Mesenchymal stem cell (in vitro differentiated cells and primary cell): ENCODE data around the gene EMC8.

Experiments used
- DNase-seq: peaks from one replicate; pipeline ENCODE4 v3.0.0-alpha.2; 2013
- H2AFZ ChIP-seq: one replicate; pipeline ENCODE4 v1.6.1; 2013; ENCODE audit warnings: low read depth, mild to moderate bottlenecking, control low read depth, inconsistent platforms, low read length, moderate library complexity
- H2AK5ac ChIP-seq: 2 replicates; pipeline ENCODE4 v1.6.1; 2013; ENCODE audit warnings: low read length, moderate library complexity, mild to moderate bottlenecking, inconsistent platforms; ENCODE audit not compliant: severe bottlenecking
- H2BK120ac ChIP-seq: one replicate; pipeline ENCODE4 v1.6.1; 2013; ENCODE audit warnings: low read depth, mild to moderate bottlenecking, inconsistent platforms, low read length, moderate library complexity
- H2BK12ac ChIP-seq, 2 experiments: one replicate each; pipeline ENCODE4 v1.6.1; 2013; ENCODE audit warnings: inconsistent platforms in 2 of 2, low read length in 2 of 2, mild to moderate bottlenecking in 2 of 2, moderate library complexity in 2 of 2, control low read depth in 1 of 2
- H2BK15ac ChIP-seq: one replicate; pipeline ENCODE4 v1.6.1; 2013; ENCODE audit warnings: mild to moderate bottlenecking, low read depth, inconsistent platforms; ENCODE audit not compliant: poor library complexity, severe bottlenecking
- H2BK5ac ChIP-seq: 2 replicates; pipeline ENCODE4 v1.6.1; 2013; ENCODE audit warnings: low read depth, mild to moderate bottlenecking, low read length, control low read depth, inconsistent platforms; ENCODE audit not compliant: poor library complexity, severe bottlenecking
- H3K14ac ChIP-seq, 2 experiments: one replicate each; pipeline ENCODE4 v1.6.1; 2013; ENCODE audit warnings: inconsistent platforms in 2 of 2, low read length in 2 of 2, control low read depth in 1 of 2, mild to moderate bottlenecking in 1 of 2, moderate library complexity in 1 of 2
- H3K18ac ChIP-seq, 2 experiments: one replicate each; pipeline ENCODE4 v1.6.1; 2013; ENCODE audit warnings: inconsistent platforms in 2 of 2, low read length in 2 of 2, control low read depth in 1 of 2, low read depth in 1 of 2, mild to moderate bottlenecking in 1 of 2
- H3K23ac ChIP-seq, 2 experiments: one replicate each; pipeline ENCODE4 v1.6.1; 2013; ENCODE audit warnings: inconsistent platforms in 2 of 2, low read length in 2 of 2, mild to moderate bottlenecking in 2 of 2, moderate library complexity in 2 of 2, control low read depth in 1 of 2
- H3K27ac ChIP-seq: 2 replicates; pipeline ENCODE4 v1.5.1; 2013; ENCODE audit warnings: mild to moderate bottlenecking, moderate library complexity, low read length, control low read depth, inconsistent platforms; ENCODE audit not compliant: poor library complexity, severe bottlenecking
- H3K27me3 ChIP-seq, 2 experiments: 2 replicates each; pipeline versions ENCODE4 v1.6.1 to v1.7.0; 2013; ENCODE audit warnings: low read length in 2 of 2, mild to moderate bottlenecking in 2 of 2, moderate library complexity in 2 of 2, control low read depth in 1 of 2, inconsistent platforms in 1 of 2; ENCODE audit not compliant: control insufficient read depth in 1 of 2, insufficient read depth in 1 of 2
- H3K36me3 ChIP-seq, 2 experiments: 2 replicates each; pipeline versions ENCODE4 v1.6.1 to v1.7.0; 2013; ENCODE audit warnings: low read length in 2 of 2, control low read depth in 1 of 2, inconsistent platforms in 1 of 2, low read depth in 1 of 2, mild to moderate bottlenecking in 1 of 2; ENCODE audit not compliant: insufficient read depth in 2 of 2, control insufficient read depth in 1 of 2
- H3K4ac ChIP-seq, 2 experiments: one replicate each; pipeline ENCODE4 v1.6.1; 2013; ENCODE audit warnings: inconsistent platforms in 2 of 2, low read length in 2 of 2, mild to moderate bottlenecking in 2 of 2, moderate library complexity in 2 of 2, control low read depth in 1 of 2, low read depth in 1 of 2
- H3K4me1 ChIP-seq: 2 replicates; pipeline ENCODE4 v1.6.1; 2013; ENCODE audit warnings: low read depth, low read length, control low read depth; ENCODE audit not compliant: control insufficient read depth, insufficient read depth
- H3K4me2 ChIP-seq: 2 replicates; pipeline ENCODE4 v1.6.1; 2013; ENCODE audit warnings: low read length, mild to moderate bottlenecking, inconsistent platforms; ENCODE audit not compliant: poor library complexity, severe bottlenecking
- H3K4me3 ChIP-seq, 2 experiments: 2 replicates each; pipeline versions ENCODE4 v1.5.1 to v1.7.0; 2013; ENCODE audit warnings: low read length in 2 of 2, mild to moderate bottlenecking in 2 of 2, control low read depth in 1 of 2, low read depth in 1 of 2; ENCODE audit not compliant: insufficient read depth in 1 of 2
- H3K79me1 ChIP-seq: replicated peaks from 2 replicates; pipeline ENCODE4 v1.6.1; 2013; ENCODE audit warnings: mild to moderate bottlenecking, control low read depth, low read length, inconsistent platforms; ENCODE audit not compliant: poor library complexity, severe bottlenecking
- H3K9ac ChIP-seq: 2 replicates; pipeline ENCODE4 v1.7.0; 2013; ENCODE audit warnings: mild to moderate bottlenecking, low read length, moderate library complexity
- H3K9me3 ChIP-seq: 2 replicates; pipeline ENCODE4 v1.7.0; 2013; ENCODE audit warnings: mild to moderate bottlenecking, low read length; ENCODE audit not compliant: control insufficient read depth
- H4K8ac ChIP-seq: one replicate; pipeline ENCODE4 v1.6.1; 2013; ENCODE audit warnings: inconsistent platforms, mild to moderate bottlenecking, low read length, moderate library complexity
- H4K91ac ChIP-seq: one replicate; pipeline ENCODE4 v1.6.1; 2013; ENCODE audit warnings: mild to moderate bottlenecking, low read length, inconsistent platforms
- WGBS: methylation state at CpG from one replicate; pipeline ENCODE4 v1.1.7; 2013; ENCODE audit warnings: mixed read lengths; 5-methylcytosine and 5-hydroxymethylcytosine counted together

Gene EMC8

DNA sequence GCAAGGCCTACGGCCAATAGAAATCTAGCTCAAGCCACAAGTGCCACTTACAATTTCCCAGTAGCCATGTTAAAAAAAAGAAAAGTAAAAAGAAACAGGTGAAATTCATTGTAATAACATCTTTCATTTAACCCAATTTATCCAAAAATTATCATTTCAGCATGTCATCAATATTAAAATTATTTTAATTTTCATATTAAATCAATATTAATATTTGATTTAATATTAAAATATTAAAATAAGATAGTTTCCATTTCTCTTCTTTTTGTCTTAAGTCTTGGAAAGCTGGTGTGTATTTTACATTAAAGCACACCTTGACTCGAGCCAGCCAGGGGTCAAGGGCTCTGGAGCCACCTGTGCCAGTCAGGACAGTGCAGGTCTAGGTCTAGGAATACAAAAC is 35.7 kb downstream of the EMC8 start:
- Histone ChIP-seq H3K9me3 (no peaks in the 10 kb centered on the region), H3K14ac (no peak overlapping the region), H2AK5ac (no peak overlapping the region), H3K4me1 (peaks cover 18% of the 10 kb centered on the region), H3K36me3 (no peaks in the 10 kb centered on the region), H2BK15ac (peak overlapping the region; percentile 38), H3K27ac (no peak overlapping the region), H3K18ac (no peak overlapping the region), H3K4me2 (no peak overlapping the region), H2AFZ (no peak overlapping the region), H2BK12ac (no peak overlapping the region), H3K4me3 (no peak overlapping the region), H2BK120ac (no peak overlapping the region), H3K9ac (no peak overlapping the region), H4K91ac (no peak overlapping the region), H3K23ac (no peak overlapping the region), H3K4ac (no peak overlapping the region), H2BK5ac (no peak overlapping the region), H3K79me1 (no peaks in the 10 kb centered on the region), H4K8ac (no peak overlapping the region), H3K27me3 (peaks cover 26 to 32% of the 10 kb centered on the region in 2 experiments)
- DNase-seq, result no peak
- WGBS, result 100% methylated on average over 2 of the region's 2 CpGs

DNA sequence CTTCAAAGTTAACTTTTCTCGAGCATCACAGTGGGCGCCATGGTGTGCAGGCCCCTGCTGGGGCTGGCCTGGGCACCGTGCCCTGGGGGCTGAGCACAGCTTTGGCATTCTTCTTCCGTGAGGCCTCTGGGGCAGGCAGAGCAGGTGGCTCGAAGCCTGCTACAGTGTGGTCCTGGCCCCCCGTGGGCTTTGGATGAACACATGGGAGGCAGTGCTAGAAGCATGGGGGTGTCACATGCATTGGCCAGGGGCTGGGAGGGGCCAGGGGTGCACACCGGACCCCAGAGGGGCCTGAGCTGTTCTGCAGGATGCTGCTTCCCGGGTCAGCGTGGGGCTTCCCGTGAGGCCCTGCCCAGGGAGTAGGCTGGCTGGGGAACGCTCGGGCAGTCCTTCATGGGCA is 36.4 kb downstream of the EMC8 start:
- WGBS, result 90% methylated on average over 11 of the region's 12 CpGs
- Histone ChIP-seq H3K9ac (no peak overlapping the region), H3K14ac (no peak overlapping the region), H3K36me3 (no peaks in the 10 kb centered on the region), H3K4me3 (no peak overlapping the region), H4K91ac (no peak overlapping the region), H3K4me1 (peaks cover 16% of the 10 kb centered on the region), H2BK15ac (no peak overlapping the region), H2BK12ac (no peak overlapping the region), H3K4me2 (no peak overlapping the region), H3K27me3 (peaks cover 26 to 32% of the 10 kb centered on the region in 2 experiments), H4K8ac (no peak overlapping the region), H3K4ac (no peak overlapping the region), H2AFZ (no peak overlapping the region), H3K79me1 (no peaks in the 10 kb centered on the region), H3K23ac (no peak overlapping the region), H2BK120ac (no peak overlapping the region), H3K9me3 (no peaks in the 10 kb centered on the region), H3K18ac (no peak overlapping the region), H2AK5ac (no peak overlapping the region), H2BK5ac (no peak overlapping the region), H3K27ac (no peak overlapping the region)
- DNase-seq, result no peak

DNA sequence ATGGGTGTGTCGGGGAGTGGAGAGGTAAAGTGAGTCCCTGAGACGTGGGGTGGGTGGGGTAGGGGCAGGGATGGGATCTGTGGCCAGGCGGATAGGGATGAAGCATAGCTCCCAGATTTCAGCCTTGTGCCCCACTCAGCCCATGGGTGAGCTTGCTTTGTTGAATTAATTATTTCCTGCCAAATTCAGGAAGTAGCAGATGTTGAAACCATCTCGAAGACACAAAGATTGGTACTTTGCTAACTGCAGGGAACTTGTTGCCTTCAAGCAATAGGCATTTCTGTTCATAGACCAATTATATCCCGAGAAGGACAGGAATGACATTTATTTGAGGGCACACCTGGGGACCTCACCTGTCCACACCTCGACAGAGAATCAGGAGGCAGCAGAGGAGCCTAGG is 37.5 kb downstream of the EMC8 start:
- no peak overlapping the region for H3K4me2 ChIP-seq
- WGBS, result 92% methylated on average over 6 of the region's 6 CpGs

DNA sequence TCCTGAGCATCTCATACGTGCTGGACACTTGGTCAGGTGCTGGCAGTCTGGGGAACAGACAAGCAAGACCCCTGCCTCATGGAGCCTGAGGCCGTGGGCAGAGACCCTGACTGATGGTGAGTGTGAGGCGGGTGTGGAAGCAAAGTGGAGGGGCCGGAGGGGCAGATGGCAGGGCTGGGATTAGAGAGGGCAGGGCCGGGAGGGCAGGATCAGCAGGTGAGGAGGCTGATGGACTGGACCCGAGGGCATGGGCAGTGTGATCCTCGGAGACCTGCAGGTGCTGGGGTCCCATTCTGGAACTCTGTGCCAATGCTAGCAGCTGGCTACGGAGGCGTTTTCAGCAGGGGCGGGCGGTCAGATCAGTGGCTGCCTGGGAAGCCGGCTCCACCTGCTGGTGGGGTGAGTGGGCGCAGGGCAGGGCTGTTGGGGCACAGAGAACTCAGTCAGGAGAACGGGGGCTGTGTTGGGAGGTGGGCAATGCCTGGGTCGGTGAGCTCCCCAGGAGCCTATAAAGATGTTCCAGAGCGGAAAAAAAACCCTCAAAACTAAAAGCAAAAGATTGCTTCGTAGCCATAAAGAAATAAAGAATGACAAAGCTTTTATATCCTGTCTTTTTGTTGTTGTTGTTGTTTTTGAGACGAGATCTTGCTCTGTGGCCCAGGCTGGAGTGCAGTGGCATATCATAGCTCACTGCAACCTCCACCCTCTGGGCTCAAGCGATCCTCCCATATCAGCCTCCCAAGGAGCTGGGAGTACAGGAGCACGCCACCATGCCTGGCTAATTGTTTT is 39.5 kb downstream of the EMC8 start:
- Histone ChIP-seq H3K9me3 (no peaks in the 10 kb centered on the region), H3K4me3 (no peak overlapping the region), H3K9ac (no peak overlapping the region), H3K4ac (no peak overlapping the region), H4K91ac (no peak overlapping the region), H3K79me1 (no peaks in the 10 kb centered on the region), H2BK5ac (no peak overlapping the region), H3K23ac (no peak overlapping the region), H3K27me3 (peaks cover 26 to 34% of the 10 kb centered on the region in 2 experiments), H3K27ac (no peak overlapping the region), H2AK5ac (no peak overlapping the region), H2BK12ac (no peak overlapping the region), H3K36me3 (no peaks in the 10 kb centered on the region), H2AFZ (no peak overlapping the region), H3K14ac (no peak overlapping the region), H2BK120ac (no peak overlapping the region), H2BK15ac (no peak overlapping the region), H3K18ac (no peak overlapping the region), H4K8ac (no peak overlapping the region), H3K4me1 (peaks cover 7% of the 10 kb centered on the region), H3K4me2 (no peak overlapping the region)
- no peak for DNase-seq
- WGBS, result 75% methylated on average over 18 of the region's 20 CpGs

More for the DNA sequence above, 37.5 kb downstream of the EMC8 start:
- Histone ChIP-seq H3K4me1 (peaks cover 9% of the 10 kb centered on the region), H2BK5ac (no peak overlapping the region), H3K9ac (no peak overlapping the region), H3K4ac (no peak overlapping the region), H3K27me3 (peaks cover 26 to 32% of the 10 kb centered on the region in 2 experiments), H3K9me3 (no peaks in the 10 kb centered on the region), H3K14ac (no peak overlapping the region), H3K18ac (no peak overlapping the region), H3K23ac (no peak overlapping the region), H4K8ac (no peak overlapping the region), H3K4me3 (no peak overlapping the region), H3K27ac (no peak overlapping the region), H2BK120ac (no peak overlapping the region), H2AFZ (no peak overlapping the region), H2BK15ac (no peak overlapping the region), H3K79me1 (no peaks in the 10 kb centered on the region), H2BK12ac (no peak overlapping the region), H4K91ac (no peak overlapping the region), H2AK5ac (no peak overlapping the region), H3K36me3 (no peaks in the 10 kb centered on the region)
- no peak for DNase-seq
